Retinal pigment epithelial cell (primary cell): ENCODE data around the gene GOSR2.

ENCODE experiments used
- DNase-seq: peaks from one replicate; pipeline ENCODE4 v3.0.0-alpha.2; 2010; ENCODE audit warnings: low read depth
- H3K4me3 ChIP-seq: 2 replicates; pipeline ENCODE4 v1.5.1; 2011; ENCODE audit warnings: mild to moderate bottlenecking, low read length, control low read depth, moderate library complexity
- TF ChIP-seq, protein P1 (sequence below): conservative IDR thresholded peaks from 2 replicates; pipeline ENCODE4 v1.5.1; 2011; ENCODE audit warnings: low read depth, low read length, control low read depth, inconsistent platforms

GOSR2 gene

GRCh38 chr17:46960152-46960551 lies 37.2 kb downstream of the GOSR2 start:
- no peak for DNase-seq
- no peak overlapping the region for H3K4me3 ChIP-seq
- TF ChIP-seq, protein P1, sequence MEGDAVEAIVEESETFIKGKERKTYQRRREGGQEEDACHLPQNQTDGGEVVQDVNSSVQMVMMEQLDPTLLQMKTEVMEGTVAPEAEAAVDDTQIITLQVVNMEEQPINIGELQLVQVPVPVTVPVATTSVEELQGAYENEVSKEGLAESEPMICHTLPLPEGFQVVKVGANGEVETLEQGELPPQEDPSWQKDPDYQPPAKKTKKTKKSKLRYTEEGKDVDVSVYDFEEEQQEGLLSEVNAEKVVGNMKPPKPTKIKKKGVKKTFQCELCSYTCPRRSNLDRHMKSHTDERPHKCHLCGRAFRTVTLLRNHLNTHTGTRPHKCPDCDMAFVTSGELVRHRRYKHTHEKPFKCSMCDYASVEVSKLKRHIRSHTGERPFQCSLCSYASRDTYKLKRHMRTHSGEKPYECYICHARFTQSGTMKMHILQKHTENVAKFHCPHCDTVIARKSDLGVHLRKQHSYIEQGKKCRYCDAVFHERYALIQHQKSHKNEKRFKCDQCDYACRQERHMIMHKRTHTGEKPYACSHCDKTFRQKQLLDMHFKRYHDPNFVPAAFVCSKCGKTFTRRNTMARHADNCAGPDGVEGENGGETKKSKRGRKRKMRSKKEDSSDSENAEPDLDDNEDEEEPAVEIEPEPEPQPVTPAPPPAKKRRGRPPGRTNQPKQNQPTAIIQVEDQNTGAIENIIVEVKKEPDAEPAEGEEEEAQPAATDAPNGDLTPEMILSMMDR, result no peak

DNA sequence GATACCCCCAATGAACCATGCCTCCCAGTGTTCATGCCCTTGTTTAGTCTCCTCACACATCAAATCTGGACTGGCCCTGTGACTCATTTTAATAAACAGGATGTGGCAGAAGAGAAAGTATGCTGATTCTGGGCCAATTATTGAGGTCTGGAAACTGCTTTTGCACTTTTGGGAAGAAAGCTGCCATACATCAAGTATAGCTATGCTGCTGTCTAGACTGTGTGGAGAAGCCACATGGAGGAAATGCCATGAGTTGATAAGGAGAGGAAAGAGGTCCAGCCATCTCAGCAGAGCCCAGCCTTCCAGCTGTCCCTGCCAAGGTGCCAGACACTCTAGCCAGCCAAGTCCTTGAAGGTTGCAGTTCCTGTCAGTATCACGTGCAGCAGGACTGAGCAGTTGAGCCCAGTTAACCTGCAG lies 39.4 kb downstream of the GOSR2 start:
- no peak for DNase-seq

DNA sequence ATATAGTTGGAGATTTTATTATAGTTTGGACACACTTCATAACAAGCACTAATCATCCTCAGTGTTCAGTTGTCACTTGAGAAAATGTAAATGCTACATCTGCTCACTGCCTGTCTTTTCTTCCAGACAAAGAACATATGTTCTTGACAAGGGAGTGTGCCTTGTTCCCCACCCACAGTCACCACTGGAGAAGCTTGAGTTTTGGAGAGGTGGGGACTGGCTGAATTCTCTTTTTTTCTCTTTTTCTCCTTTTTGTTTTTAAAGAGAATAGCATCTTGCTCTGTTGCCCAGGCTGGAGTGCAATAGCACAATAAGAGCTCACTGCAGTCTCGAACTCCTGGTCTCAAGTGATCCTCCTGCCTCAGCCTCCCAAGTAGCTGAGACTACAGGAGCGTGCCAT lies 40.6 kb downstream of the GOSR2 start:
- H3K4me3 ChIP-seq, result no peak overlapping the region
- TF ChIP-seq, protein P1, result no peak
- DNase-seq, result no peak

More for the DNA sequence above, 39.4 kb downstream of the GOSR2 start:
- H3K4me3 ChIP-seq, result no peak overlapping the region
- TF ChIP-seq, protein P1, result no peak

DNA sequence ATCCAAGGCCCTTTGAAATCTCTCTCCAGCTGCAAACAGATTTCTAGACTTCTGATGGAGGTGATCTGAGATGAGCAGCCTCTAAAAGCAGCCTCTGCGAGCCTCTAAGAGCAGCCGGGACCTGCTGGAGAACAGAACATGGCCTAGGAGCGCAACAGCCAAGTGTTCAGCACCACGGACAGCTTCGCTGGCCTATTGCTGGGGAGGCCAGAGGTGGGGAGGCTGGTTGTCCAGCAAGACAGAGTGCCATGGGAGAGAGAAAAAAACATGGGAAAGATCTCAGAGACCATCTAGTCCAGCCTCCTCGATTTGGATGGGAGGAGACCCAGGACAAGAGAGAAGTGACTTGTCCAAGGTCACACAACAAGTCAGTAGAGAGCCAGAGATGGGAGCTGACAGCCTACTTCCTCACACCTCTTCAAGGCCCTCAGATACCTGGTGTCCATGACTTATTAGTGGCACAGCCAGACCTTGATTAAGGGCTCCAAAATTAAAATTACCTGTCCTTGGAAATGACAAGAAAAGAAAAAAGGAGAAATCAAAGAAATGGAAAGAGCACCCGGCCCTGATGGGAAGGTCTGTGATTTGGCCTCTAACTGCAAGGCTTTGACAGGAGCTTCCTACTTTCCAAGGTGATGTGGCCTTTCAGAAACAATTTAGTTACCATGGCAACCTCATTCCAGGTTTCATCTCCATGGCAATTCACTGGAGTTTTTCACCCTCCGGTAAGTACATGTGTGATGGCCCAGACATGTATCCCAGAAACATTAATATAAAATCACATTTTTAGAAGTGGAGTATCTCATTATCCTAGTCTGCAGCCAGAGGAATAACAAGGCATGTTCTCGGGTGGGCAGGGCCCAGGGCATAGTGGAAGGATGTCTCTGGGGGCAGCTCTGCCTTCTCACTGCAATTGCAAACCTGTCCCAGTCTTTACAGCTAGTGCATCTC lies 41.6 kb downstream of the GOSR2 start:
- no peak overlapping the region for H3K4me3 ChIP-seq
- no peak for DNase-seq
- TF ChIP-seq, protein P1, result no peak

DNA sequence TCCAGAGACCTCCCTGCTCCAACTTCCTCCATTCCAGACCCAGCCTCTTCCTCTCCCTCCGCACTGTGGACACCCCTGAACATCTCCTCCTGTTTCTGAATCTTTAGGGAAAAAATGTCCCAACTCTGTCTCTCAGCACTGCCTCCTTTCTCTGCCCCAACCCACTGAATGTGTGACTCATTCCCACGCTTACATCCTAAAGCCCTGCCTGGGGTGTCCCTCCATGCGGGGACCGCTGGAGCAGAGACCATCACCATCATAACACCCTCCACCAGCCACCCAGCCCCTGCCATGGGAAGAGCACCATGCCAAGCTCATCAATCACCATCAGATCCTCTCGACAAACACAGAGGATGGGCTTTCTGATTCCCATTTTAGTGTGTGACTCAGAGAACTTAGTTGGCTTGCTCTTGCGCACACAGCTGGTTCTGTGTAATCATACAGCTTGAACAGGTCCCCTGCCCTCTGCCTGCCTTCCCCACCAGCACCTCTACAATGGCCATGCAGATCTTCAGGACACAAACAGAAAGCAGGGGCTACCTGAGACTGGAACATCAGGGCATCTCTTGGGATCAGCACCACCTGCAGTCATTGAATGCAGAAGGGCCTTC lies 45.4 kb downstream of the GOSR2 start:
- H3K4me3 ChIP-seq, result no peak overlapping the region
- DNase-seq, result no peak
- TF ChIP-seq, protein P1, result no peak

DNA sequence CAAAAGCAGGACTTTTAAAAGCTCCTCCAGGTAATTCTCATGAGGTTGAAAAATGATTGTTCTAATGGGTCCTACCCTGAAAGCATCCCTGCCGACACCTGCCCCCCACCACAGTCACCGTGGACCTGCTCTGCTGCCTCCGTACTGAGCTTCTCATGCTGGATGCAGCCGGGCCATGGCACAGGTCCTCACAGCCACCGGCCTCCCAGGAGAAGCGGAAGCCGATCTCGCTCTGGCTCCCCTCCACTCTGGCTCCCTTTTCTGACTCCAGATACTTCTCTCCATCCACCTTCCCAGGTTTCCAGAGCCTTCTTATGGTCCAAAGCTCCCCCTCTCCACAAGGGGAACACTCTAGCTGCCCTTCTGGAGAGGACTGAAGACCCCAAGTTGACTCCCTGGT lies 45.9 kb downstream of the GOSR2 start:
- TF ChIP-seq, protein P1, result no peak
- DNase-seq, result no peak
- no peak overlapping the region for H3K4me3 ChIP-seq
